Activated naive CD8-positive, alpha-beta T cell treated with anti-CD3 and anti-CD28 coated beads, Interleukin-2, amount 50 U/mL, for 16 hours (primary cell): ENCODE results near the gene ZNF554.

Source experiments
- DNase-seq: peaks from one replicate; pipeline ENCODE4 v3.0.0-alpha.2; 2020; ENCODE audit warnings: low read depth, low spot score

ZNF554 gene

GRCh38 chr19:2827840-2828489, 8.3 kb downstream of the ZNF554 start:
- DNase-seq: no peak

- no peak for DNase-seq
These were observed 14.7 kb downstream of the ZNF554 start for GRCh38 chr19:2834294-2834871.

- DNase-seq: no peak
These were observed 17.8 kb downstream of the ZNF554 start for GRCh38 chr19:2837430-2837829.

GRCh38 chr19:2840794-2841791, 21.4 kb downstream of the ZNF554 start, which contains the start of gene ZNF555:
Gene ZNF555, plus strand, starts transcription at chr19:2841475. Its CDS starts 98 bp downstream, at chr19:2841573.
- DNase-seq: peak; percentile 95

GRCh38 chr19:2841855-2842574, 22.3 kb downstream of the ZNF554 start:
- DNase-seq: no peak

- DNase-seq: no peak
These were observed 25.4 kb downstream of the ZNF554 start for GRCh38 chr19:2845107-2845506.

GRCh38 chr19:2846180-2846894, 26.7 kb downstream of the ZNF554 start:
- DNase-seq: no peak

- DNase-seq: no peak
These were observed 27.8 kb downstream of the ZNF554 start for GRCh38 chr19:2847507-2847906.

GRCh38 chr19:2848616-2849015, 28.9 kb downstream of the ZNF554 start:
- DNase-seq: no peak

- DNase-seq: no peak
These were observed 30.7 kb downstream of the ZNF554 start for GRCh38 chr19:2850256-2850925.

GRCh38 chr19:2852598-2852997, 32.9 kb downstream of the ZNF554 start:
- DNase-seq: no peak

- DNase-seq: no peak
These were observed 33.4 kb downstream of the ZNF554 start for GRCh38 chr19:2853015-2853606.

- no peak for DNase-seq
These were observed 35.2 kb downstream of the ZNF554 start for GRCh38 chr19:2854849-2855248.

- no peak for DNase-seq
These were observed 36.9 kb downstream of the ZNF554 start for GRCh38 chr19:2856457-2857050.

- DNase-seq: no peak
These were observed 39.2 kb downstream of the ZNF554 start for GRCh38 chr19:2858864-2859263.

- no peak for DNase-seq
These were observed 44.1 kb downstream of the ZNF554 start for GRCh38 chr19:2863816-2864215.

GRCh38 chr19:2865334-2866100, 45.8 kb downstream of the ZNF554 start:
- no peak for DNase-seq

GRCh38 chr19:2866495-2867024, 46.9 kb downstream of the ZNF554 start:
- no peak for DNase-seq
